Heart right ventricle (tissue), 16 donors: Measurements from ENCODE around the gene MPRIP. TPM values are rescaled to one million over a fixed set of nuclear protein-coding genes. Genes with fewer than 3 reads are reported as not detected.

Source experiments
- ATAC-seq, 8 donors: fragments of 200-7000 bp; cut with Tn5 transposase; one replicate each; pipeline ENCODE4 v1.9.1; 2020; ENCODE audit warnings: mild to moderate bottlenecking in 8 of 8, moderate library complexity in 8 of 8, moderate number of reproducible peaks in 1 of 8
- DNase-seq, 2 donors: peaks; one replicate each; pipeline ENCODE4 v3.0.0-alpha.2; 2020
- H3K27ac ChIP-seq, 10 donors: fragments of 200-600 bp; sonication (generic) in 2 of 10; one replicate each; pipeline versions ENCODE4 v1.5.0 to v1.8.0; 2020 to 2022; ENCODE audit warnings: mild to moderate bottlenecking in 3 of 10
- H3K27me3 ChIP-seq, 7 donors: fragments of 200-600 bp; one replicate each; pipeline ENCODE4 v1.8.0; 2021 to 2022; ENCODE audit warnings: mild to moderate bottlenecking in 2 of 7
- H3K36me3 ChIP-seq, 9 donors: fragments of 200-600 bp; sonication (generic) in 1 of 9; one replicate each; pipeline versions ENCODE4 v1.5.0 to v1.8.0; 2020 to 2022; ENCODE audit warnings: mild to moderate bottlenecking in 2 of 9
- H3K4me1 ChIP-seq, 9 donors: fragments of 200-600 bp; sonication (generic) in 1 of 9; one replicate each; pipeline versions ENCODE4 v1.5.0 to v1.8.0; 2020 to 2022; ENCODE audit warnings: mild to moderate bottlenecking in 4 of 9
- H3K4me3 ChIP-seq, 10 donors: fragments of 200-600 bp; sonication (generic) in 2 of 10; one replicate each; pipeline versions ENCODE4 v1.5.0 to v1.8.0; 2020 to 2022; ENCODE audit warnings: mild to moderate bottlenecking in 7 of 10, moderate library complexity in 2 of 10
- H3K9me3 ChIP-seq, 11 donors: fragments of 200-600 bp in 10 of 11; sonication (generic) in 2 of 11; one replicate each; pipeline versions ENCODE4 v1.5.0 to v1.8.0; 2013 to 2022; ENCODE audit warnings: mild to moderate bottlenecking in 2 of 11, control low read depth in 1 of 11, moderate library complexity in 1 of 11
- WGBS, 2 donors: extraction: QIAGEN DNeasy Blood & Tissue Kit; methylation state at CpG; one replicate each; pipeline ENCODE4 v1.1.7; 2013; ENCODE audit warnings: inconsistent platforms in 1 of 2; 5-methylcytosine and 5-hydroxymethylcytosine counted together
- intact Hi-C, 10 donors: fragments of 100-400 bp; cut with DNase I; formaldehyde crosslinking; loops; one replicate each; pipeline versions ENCODE4 v1.11.1 to v1.14.2; 2022
- polyA plus RNA-seq, 2 donors: library from polyadenylated mRNA; stranded (reverse); fragments of 200-250 nt; gene quantifications; one replicate each; pipeline ENCODE4 v1.2.3, GENCODE V29; 2013
- total RNA-seq, 10 donors: library from RNA; stranded (reverse); fragmentation: NEBNext Ultra II Directional in 3 of 10; extraction: Animal tissue kit (Norgen Biotek cat#: 25700) in 3 of 10; gene quantifications; one replicate each; pipeline versions ENCODE4 v1.2.1 to v1.2.4, GENCODE V29; 2021 to 2023
- TF ChIP-seq, protein P1 (sequence below), 9 donors: fragments of 200-600 bp; sonication (generic) in 2 of 9; IDR thresholded peaks; one replicate each; pipeline versions ENCODE4 v1.5.0 to v1.8.0; 2021 to 2022; ENCODE audit warnings: antibody characterized with exemption in 9 of 9, mild to moderate bottlenecking in 5 of 9, moderate library complexity in 1 of 9
- donor health status: Arrhythmogenic right ventricular cardiomyopathy.
- donor health status: ischemic (EF 13 %, LVEDD 7.1; RV severe dilation, severe dysfunction).
- donor health status: healthy with polysubstance abuse.
- donor health status: DM: no; HTN: yes; CAD: no.
- donor health status: DM: no; HTN: no; CAD: no.
- donor health status: ischemic (EF 25% LVEDD 6.9; RV normal size, moderate dysfunction).
- donor health status: ischemic (EF 25% LVEDD 5.7; RV mildly dilated, moderate dysfunction).
- donor health status: healthy.
- donor health status: DM: yes; HTN: yes; CAD: no.
- donor health status: Ischemic cardiomyopathy.
- donor health status: ischemic (EF 35%, LVEDD 5.7; RV mildly dilated, moderate dysfunction).
- donor health status: nonischemic (EF 11% LVEDD 7.7; RV severe dilation, severe dysfunction).
- donor health status: DM: yes; HTN: yes; CAD: no.
- donor health status: PGD.
- donor health status: ischemic (EF 29% LVEDD 5.4; RV normal size, mild dysfunction).
- donor health status: nonischemic (EF 23%, LVEDD 6.1; RV moderate dilation, normal function).

Gene MPRIP
- total and polyA plus RNA-seq, 12 donors = 225 to 409 (median 321) TPM

GRCh38 chr17:17027442-17028058, 14.7 kb upstream of the MPRIP start:
- DNase-seq (no peak), ATAC-seq (no peak)
- no peaks in the 10 kb centered on the region for H3K27me3 ChIP-seq
- H3K4me1 ChIP-seq = peaks cover 17 to 54% (median 29%) of the 10 kb centered on the region in 9 donors
- no peaks in the 10 kb centered on the region for H3K9me3 ChIP-seq
- H3K36me3 ChIP-seq = no peaks in the 10 kb centered on the region
- H3K4me3 ChIP-seq = no peak overlapping the region
- H3K27ac ChIP-seq = no peak overlapping the region
- intact Hi-C loops = no loop called here
- TF ChIP-seq, protein P1, sequence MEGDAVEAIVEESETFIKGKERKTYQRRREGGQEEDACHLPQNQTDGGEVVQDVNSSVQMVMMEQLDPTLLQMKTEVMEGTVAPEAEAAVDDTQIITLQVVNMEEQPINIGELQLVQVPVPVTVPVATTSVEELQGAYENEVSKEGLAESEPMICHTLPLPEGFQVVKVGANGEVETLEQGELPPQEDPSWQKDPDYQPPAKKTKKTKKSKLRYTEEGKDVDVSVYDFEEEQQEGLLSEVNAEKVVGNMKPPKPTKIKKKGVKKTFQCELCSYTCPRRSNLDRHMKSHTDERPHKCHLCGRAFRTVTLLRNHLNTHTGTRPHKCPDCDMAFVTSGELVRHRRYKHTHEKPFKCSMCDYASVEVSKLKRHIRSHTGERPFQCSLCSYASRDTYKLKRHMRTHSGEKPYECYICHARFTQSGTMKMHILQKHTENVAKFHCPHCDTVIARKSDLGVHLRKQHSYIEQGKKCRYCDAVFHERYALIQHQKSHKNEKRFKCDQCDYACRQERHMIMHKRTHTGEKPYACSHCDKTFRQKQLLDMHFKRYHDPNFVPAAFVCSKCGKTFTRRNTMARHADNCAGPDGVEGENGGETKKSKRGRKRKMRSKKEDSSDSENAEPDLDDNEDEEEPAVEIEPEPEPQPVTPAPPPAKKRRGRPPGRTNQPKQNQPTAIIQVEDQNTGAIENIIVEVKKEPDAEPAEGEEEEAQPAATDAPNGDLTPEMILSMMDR (IDR thresholded peaks at IDR 0.05) = no peak
- WGBS, 2 donors = 83% methylated on average over 10 of the region's 10 CpGs

- Histone ChIP-seq H3K27me3 (no peaks in the 10 kb centered on the region), H3K4me1 (peaks cover 17 to 62% (median 30%) of the 10 kb centered on the region in 9 donors), H3K9me3 (no peaks in the 10 kb centered on the region), H3K27ac (no peak overlapping the region), H3K4me3 (no peak overlapping the region), H3K36me3 (no peaks in the 10 kb centered on the region)
- 64 to 69% methylated on average over 12 of the region's 12 CpGs for WGBS, 2 donors
- intact Hi-C loops = no loop called here
- ATAC-seq = peak in 7 of 8 donors; percentile 37 to 81 (median 65)
- TF ChIP-seq, protein P1 (IDR thresholded peaks at IDR 0.05) = peak in 1 of 9 donors; percentile 2
- peak; percentile 33 to 59 for DNase-seq
Observed at GRCh38 chr17:17028059-17028877, 14.0 kb upstream of the MPRIP start.

DNA sequence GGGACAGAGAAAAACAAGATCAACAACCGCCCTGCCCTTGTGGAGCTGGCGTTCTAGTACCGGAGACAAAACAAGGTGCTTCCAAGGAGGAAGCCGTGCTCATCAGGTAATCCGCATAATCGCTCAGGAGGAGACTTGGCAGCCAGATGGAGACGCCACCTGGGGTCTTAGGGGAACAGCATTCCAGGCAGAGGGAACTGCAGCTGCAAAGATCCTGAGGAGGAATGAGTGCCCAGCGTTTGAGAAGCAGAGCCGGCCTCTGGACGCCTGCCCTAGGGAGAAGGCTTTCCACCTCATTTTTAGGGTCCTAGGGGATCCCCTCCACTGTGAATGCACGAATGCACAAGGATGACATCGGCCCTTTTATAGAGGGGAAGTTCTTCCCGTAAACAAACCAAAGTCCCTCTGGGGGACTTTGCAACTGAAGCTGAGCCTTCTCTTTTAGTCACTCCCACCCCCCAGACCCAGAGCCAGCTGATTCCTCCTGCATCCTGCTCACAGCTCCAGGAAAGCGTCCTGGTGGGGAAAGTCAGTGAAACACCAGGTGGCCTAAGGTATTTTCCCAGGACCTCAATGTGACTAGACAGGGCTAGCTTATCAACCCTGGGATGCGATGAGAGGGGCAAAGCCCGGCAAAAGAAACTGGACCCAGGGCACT, 13.2 kb upstream of the MPRIP start:
- DNase-seq (no peak), ATAC-seq (no peak)
- Histone ChIP-seq H3K9me3 (no peaks in the 10 kb centered on the region), H3K36me3 (no peaks in the 10 kb centered on the region), H3K4me1 (peaks cover 17 to 64% (median 30%) of the 10 kb centered on the region in 9 donors), H3K4me3 (no peak overlapping the region), H3K27ac (no peak overlapping the region), H3K27me3 (no peaks in the 10 kb centered on the region)
- TF ChIP-seq, protein P1 (IDR thresholded peaks at IDR 0.05) = no peak
- intact Hi-C loops = no loop called here
- 79 to 80% methylated on average over 16 of the region's 16 CpGs for WGBS, 2 donors

DNA sequence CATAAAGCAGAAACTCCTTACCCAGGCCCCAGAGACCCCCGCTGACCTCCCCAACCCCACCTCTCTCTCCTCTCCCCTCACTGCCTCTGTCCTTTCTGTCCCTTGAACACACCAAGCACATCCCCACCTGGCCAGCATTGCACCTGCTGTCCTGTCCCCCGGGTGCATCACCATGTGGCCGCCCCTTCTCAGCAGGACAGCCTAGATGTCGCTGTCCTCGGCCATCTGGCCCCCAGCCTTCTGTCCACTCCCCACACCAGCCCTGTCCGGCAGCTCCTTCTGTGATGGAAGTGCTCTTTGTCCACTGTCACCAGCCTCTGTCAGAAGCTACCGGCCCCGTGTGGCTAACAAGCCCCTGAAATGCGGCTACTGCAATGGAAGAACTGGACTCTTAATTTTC, 12.3 kb upstream of the MPRIP start:
- DNase-seq = no peak
- TF ChIP-seq, protein P1 (IDR thresholded peaks at IDR 0.05) = no peak
- Histone ChIP-seq H3K27me3 (no peaks in the 10 kb centered on the region), H3K4me1 (peaks cover 14 to 57% (median 28%) of the 10 kb centered on the region in 9 donors), H3K27ac (no peak overlapping the region), H3K4me3 (no peak overlapping the region), H3K36me3 (no peaks in the 10 kb centered on the region), H3K9me3 (no peaks in the 10 kb centered on the region)
- 77 to 78% methylated on average over 9 of the region's 9 CpGs for WGBS, 2 donors
- no peak for ATAC-seq
- intact Hi-C loops = no loop called here
